Measurements from ENCODE around the gene LMO7. TPM values are rescaled to one million over a fixed set of nuclear protein-coding genes. Genes with fewer than 3 reads are reported as not detected.

Gene LMO7
- total and polyA plus RNA-seq, 2 of the 8 experiments (the other 6 are each of a cell fraction or from before 2014, with no cell fraction given), result 8.1 to 28.3 TPM

- TF ChIP-seq CHD7 (IDR thresholded peaks at IDR 0.05; ENCODE audit: insufficient replicate concordance, low read length) (no peak), TBP (IDR thresholded peaks at IDR 0.05; ENCODE audit: low read depth, low read length) (no peak), EZH2 (IDR thresholded peaks at IDR 0.05; ENCODE audit: low read depth, low read length, severe bottlenecking) (no peak), CBX5 (IDR thresholded peaks at IDR 0.05; ENCODE audit: low read depth, low read length) (no peak), NANOG (IDR thresholded peaks at IDR 0.05; ENCODE audit: insufficient read depth, low read depth, low read length, poor library complexity, severe bottlenecking) (no peak), EGR1 (IDR thresholded peaks at IDR 0.05; ENCODE audit: borderline replicate concordance, low read depth, low read length) (no peak), CEBPB (IDR thresholded peaks at IDR 0.05; ENCODE audit: low read depth, low read length) (no peak), POLR2A (IDR thresholded peaks at IDR 0.05; ENCODE audit: control extremely low read depth in 1 of 2, low read depth in 2 of 2, low read length in 2 of 2) (no peak), TEAD4 (IDR thresholded peaks at IDR 0.05; ENCODE audit: low read depth, low read length) (no peak), SIX5 (IDR thresholded peaks at IDR 0.05; ENCODE audit: low read depth, low read length) (no peak)
Measured at GRCh38 chr13:75620020-75620419, 16.1 kb upstream of the LMO7 start (continued).
